HTR-8/SVneo (cell line): ENCODE measurements around the gene LRR1.
A peak's percentile ranks its signal among the peaks of the same experiment; 100 is the strongest.
"Not testable (repeated sequence)": the region's sequence is repeated elsewhere in the genome, so short reads cannot be mapped to it uniquely, and the experiment has no call there.

Experiments
- DNase-seq: peaks from one replicate; pipeline ENCODE4 v3.0.0; 2011; ENCODE audit warnings: low spot score, mixed read lengths; ENCODE audit not compliant: insufficient read length
- FAIRE-seq: peaks from 2 replicates; lab custom pipeline; 2011; peaks lifted over from hg19 to GRCh38; lab: Jason Lieb, UNC

Gene LRR1

DNA sequence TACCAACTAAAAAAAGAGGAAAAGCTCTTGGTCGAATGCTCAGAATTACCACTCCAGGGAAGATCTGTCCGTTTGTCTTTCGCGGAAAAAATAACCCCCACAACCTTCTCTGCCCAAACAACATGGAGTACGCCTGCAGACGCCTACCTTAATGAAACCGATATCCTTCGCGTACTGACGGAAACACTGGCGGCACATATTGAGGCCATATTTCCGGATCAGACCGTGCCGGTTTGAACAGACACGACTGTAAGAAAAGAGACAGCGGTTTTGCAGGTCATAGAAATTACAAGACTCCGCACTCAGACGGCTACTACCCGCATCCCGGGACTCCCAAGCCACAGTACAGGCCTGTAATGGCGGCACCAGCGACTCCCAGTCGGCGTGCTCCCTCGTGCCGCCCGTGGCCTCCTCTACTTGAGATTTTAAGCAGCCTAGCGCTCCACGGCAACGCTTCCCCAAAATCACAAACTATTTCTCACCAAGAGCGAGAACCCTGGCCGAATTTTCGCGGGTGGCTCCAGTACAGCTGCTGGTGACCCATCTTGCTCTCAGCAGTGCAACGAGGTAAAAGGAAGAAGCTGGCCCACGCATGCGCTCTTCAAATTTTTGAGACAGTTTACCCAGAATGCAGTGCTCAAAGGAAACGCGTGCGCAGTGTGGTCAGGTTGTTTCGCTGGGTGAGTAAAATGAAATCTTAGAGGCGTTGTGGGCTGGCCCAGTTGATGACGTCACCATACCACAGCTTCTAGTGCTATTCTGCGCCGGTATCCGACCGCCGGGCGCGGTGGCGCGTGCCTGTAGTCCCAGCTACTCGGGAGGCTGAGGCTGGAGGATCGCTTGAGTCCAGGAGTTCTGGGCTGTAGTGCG, 12.7 kb upstream of the LRR1 start, which contains the start of gene RPS29:
Gene RPS29, minus strand, starts transcription at position 578 of the 870 bp plus-strand sequence. Its CDS starts 34 bp downstream, at position 544.
- peak; percentile 42 for FAIRE-seq

DNA sequence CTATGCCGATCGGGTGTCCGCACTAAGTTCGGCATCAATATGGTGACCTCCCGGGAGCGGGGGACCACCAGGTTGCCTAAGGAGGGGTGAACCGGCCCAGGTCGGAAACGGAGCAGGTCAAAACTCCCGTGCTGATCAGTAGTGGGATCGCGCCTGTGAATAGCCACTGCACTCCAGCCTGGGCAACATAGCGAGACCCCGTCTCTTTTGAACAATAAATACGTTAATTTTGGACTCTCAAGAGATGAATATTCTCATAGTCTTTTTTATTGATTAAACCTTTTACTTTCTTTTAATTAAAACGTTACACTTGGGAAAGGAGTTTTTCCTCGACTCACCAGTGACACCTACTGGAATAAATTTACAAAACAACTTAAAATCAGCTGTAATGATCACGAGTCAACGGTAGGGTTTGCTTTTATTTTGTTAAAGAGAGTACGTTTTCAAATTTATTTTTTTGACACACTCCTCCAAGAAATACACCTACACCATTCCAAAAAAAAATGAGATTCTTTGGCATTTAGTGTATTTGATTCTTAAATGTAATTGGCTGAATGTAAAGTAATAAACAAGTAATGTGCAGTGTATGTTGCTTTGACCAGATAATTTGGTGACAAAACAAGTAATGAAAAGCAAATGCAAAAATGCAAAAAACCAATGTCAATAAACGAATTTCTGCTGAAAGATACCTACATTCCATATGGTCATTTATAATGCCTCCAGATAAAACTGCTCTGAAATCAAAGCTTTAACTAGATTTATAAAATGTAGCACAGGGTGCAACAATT, 11.9 kb upstream of the LRR1 start:
- no peak for DNase-seq
- no peak for FAIRE-seq

More for the DNA sequence above, 12.7 kb upstream of the LRR1 start, which contains the start of gene RPS29:
- peak; percentile 86 for DNase-seq

DNA sequence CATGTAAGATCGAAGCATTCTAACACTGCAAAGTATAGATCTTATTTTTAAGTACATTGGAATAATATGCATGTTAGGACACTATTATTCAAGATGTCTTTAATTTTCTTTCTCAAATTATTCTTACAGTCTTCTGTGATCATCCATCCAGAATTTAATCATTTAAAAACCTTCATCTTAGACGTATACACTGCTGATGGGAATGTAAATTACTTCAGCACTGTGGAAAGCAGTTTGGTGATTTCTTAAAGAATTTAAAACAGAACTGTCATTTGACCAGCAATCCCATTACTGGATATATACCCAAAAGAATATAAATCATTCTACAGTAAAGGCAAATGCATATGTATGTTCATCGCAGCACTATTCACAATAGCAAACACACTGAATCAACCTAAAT, 9.4 kb upstream of the LRR1 start:
- FAIRE-seq (no peak), DNase-seq (no peak)

DNA sequence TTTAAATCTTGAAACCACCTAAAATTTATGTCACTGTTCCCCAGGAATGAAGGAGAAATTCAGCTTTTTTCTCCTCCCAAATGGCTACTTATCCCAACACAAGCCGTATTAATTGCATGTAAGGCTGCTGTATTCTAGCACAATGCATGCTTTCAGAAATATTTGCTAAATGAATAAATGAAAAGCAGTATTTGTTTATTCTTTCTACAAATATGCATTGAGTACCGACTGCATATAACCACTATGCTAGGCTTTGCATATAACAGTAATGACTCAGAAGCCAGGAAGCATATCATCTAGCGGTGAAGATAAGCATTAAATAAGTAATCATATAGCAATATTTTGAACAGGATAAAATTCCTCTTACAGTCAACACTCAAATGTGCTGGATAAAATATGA, 5.7 kb upstream of the LRR1 start:
- no peak for FAIRE-seq
- DNase-seq = no peak

DNA sequence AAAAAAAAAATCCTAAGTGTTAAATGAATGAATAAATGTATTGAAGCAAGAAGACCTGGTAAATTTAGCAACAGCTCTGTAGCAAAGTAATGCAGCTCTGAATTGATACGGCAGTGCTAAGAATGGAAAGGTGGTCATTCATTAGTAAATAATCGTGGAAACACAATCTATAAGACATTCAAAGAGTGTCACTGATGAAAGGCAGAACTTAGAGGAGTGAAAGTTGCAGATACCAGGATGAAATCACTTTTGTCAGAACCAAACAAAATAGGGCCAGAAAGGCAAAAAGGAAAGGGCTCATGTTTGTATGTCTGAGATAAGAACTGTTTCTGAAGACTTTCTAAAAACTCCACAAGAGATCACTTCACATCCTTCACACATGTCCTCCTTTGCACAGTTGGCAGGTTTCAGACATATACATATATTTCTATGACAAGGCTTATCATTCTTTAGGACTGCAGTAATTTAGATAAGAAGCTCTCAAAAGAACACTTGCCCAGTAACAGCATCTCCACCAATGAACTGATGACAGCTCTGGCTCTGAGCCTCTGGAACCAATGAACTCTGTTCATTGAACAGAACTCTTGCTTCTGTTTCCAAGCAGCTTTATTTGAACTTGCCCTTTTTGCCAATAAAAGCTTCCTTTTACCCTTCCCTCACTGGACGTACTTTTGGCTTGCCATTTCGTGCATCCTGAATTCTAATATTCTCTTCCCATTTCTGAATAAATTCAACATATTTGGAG, 4.2 kb upstream of the LRR1 start:
- FAIRE-seq (no peak), DNase-seq (no peak)

DNA sequence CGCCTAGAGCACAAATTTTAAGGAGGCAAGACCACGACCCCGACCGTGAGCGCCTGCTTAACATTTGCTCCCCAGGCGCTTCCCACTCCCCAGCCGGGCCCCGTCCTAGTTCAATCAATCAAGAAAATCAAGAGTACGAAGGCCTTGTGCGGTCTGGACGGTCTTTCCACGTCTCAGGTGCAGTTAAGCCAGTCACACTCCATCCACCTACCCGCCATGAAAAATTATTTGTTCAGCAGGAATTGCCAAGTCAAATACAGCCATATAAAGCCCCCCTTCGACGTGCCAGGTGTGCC, 603 bp upstream of the LRR1 start:
- DNase-seq = no peak
- FAIRE-seq = no peak

DNA sequence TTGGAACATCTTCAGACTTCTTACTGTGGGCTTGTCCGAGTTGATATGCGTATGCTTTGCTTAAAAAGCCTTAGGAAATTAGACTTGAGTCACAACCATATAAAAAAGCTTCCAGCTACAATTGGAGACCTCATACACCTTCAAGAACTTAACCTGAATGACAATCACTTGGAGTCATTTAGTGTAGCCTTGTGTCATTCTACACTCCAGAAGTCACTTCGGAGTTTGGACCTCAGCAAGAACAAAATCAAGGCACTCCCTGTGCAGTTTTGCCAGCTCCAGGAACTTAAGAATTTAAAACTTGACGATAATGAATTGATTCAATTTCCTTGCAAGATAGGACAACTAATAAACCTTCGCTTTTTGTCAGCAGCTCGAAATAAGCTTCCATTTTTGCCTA, 8.8 kb downstream of the LRR1 start:
- DNase-seq (no peak), FAIRE-seq (no peak)

DNA sequence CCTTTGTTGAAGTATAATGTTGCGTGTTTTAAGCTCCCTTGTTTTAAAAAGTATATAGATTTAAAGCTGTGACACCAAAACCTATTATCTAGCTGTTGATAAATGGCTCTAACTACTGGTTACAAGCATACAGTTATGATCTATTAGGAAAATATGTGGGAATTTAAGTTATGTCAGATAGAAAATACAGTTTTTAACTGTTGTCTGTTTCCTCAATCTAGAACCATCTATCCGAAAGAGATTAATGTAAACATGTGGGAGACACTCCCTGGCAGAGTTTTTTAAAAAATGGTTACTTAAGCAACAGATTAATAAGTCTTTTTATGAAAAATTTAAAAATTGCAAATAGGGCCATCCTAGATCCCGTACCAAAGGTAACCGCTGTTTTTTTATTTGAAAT, 13.5 kb downstream of the LRR1 start:
- FAIRE-seq (no peak), DNase-seq (no peak)

DNA sequence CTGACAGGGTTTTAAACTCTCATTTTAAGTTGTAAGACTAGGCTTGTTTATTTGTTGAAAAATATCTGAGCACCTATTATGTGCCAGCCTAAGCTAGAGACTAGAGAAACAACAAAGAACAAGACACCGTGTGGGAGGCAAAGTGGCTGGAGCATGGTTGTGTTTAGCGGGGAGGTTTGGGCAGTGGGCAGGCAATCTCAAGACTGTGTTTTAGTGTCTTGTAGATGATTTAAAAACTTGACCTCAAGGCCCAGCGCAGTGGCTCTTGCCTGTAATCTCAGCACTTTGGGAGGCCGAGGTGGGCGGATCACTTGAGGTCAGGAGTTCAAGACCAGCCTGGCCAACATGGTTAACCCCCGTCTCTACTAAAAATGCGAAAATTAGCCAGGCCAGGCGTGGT, 13.9 kb downstream of the LRR1 start:
- DNase-seq = no peak
- FAIRE-seq = no peak

DNA sequence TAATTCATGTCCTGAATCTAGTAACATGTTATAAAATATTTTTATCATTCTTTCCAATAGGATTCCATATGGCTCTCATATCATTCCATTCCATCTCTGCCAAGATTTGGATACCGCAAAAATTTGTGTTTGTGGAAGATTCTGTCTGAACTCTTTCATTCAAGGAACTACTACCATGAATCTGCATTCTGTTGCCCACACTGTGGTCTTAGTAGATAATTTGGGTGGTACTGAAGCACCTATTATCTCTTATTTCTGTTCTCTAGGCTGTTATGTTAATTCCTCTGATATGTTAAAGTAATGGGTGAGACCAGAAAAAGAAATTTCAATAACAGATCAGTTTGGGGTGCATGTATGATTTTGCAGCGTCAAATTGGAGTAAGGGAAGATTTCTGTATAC, 15.5 kb downstream of the LRR1 start:
- FAIRE-seq (no peak), DNase-seq (no peak)

DNA sequence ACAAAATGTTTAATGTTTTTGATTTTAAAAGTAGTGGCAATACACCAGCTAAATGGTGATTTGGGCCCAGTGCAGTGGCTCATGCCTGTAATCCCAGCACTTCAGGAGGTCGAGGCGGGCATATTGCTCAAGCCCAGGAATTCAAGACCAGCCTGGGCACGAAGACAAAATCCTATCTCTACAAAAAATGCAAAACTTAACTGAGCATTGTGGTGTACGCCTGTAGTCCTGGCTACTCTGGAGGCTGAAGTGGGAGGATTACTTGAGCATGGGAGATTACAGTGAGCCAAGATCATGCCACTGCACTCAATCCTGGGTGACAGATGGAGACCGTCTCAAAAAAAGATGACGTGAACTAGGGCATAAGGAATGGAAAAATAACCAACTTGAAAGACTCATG, 17.0 kb downstream of the LRR1 start:
- no peak for FAIRE-seq
- no peak for DNase-seq

DNA sequence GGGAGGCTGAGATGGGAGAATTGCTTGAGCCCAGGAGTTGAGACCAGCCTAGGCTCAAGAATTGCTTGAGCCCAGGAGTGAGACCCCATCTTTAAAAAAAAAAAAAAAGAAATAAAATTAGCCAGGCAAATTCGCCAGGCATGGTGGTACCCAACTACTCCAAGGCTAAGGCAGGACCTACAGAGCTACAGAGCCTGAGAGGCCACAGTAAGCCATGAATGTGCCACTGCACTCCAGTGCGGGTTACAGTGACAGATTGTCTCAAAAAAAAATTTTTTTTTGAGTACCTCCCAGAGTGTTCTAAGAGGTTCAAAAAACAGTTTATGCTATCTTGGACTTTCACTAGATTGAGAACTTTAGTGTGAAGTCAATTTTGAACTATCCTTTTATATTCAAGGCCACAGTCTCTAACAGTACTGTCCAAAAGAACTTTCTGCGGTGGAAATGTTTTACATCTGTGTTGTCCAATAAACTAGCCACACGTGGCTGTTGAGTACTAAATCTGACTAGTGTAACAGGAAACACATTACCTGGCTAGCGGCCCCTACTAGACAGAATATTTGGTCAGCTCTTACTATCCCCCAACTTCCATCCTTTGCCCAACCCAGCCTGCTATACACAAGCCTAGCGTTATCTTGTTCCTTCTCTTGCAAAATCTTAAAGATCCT, 19.2 kb downstream of the LRR1 start:
- DNase-seq (no peak), FAIRE-seq (no peak)

DNA sequence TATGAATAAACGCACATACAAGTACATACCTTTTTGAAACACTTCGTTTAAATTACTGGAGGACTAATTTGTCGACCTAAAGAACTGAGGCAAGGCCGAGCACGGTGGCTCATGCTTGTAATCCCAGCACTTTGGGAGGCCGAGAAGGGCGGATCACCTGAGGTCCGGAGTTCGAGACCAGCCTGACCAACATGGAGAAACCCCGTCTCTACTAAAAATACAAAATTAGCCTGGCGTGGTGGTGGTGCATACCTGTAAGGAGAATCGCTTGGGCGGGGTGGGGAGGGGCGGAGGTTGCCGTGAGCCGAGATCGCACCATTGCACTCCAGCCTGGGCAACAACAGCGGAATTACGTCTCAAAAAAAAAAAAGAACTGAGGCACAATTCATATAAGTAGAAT, 20.5 kb downstream of the LRR1 start:
- DNase-seq, FAIRE-seq: not testable (repeated sequence)

DNA sequence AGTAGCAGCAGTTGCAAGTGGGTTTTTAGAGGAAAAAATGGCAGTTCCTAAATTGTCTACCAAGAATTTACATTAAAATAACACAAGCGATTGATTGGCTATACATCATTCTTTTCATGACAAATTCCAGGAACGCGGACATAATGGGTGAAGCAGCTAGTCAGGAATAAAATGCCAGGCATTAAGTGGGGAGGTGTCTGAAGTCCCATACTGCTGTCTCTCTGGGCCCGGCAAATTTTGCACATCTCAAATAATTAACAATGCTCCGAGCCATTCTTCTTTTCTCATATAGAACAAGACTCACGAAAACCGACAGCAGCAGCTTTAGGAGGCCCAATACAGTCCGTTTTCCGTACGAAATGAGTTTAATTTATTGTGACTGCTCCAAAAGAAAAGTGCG, 21.0 kb downstream of the LRR1 start:
- FAIRE-seq = no peak
- DNase-seq = no peak

DNA sequence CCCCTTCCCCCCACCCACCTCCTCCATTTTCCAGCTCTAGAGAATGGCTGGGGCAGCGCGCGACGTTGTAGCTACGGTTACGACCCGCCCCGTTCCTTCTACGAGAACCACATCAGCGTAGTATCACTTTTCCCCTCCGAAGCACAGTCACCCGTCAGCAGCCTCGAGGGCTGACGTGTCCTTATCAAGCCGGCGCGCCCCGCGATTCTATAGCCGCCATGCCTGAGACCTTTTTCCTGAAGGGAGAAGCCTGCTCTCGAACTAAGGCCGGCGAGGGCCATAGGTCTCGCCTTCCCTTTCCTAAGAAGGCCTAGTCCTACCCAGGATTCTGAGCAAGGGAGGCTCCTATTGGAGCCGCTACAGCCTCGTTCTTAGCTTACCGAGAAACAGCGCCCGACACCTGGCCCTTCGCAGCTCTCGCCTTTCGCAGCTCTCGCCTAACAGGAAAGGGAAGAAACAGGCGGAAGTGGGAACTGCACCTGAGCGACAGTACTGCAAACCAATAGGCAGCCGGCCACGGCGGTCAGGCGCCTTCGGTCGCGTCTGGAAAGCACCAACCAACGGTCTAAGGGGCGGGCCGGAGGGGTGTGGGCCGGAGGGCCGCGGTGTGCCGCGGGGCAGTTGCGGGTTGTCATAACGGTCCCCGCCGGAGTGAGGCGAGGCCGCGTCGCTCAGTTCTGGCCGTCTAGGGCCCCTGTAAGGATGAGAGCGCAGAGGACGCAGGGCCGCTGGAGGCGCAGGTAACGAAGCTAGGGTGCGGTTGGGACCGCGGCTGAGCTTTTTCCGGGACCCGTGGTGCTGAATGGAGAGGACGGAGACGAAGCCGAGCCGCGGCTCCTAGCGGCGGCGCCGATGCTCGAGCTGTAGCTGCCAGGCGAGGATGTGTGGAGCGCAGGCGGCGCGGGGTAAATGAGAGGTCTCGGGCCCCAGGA, 21.7 kb downstream of the LRR1 start, which contains the start of the genes MGAT2 and RPL36AL:
Gene MGAT2, plus strand, starts transcription at position 618 of the 932 bp plus-strand sequence. CDS start 470 bp downstream, outside the sequence.
Gene RPL36AL, minus strand, starts transcription at position 445 of the 932 bp plus-strand sequence. CDS start 1,522 bp downstream, outside the sequence.
- DNase-seq (peak; percentile 96), FAIRE-seq (peak; percentile 76)

DNA sequence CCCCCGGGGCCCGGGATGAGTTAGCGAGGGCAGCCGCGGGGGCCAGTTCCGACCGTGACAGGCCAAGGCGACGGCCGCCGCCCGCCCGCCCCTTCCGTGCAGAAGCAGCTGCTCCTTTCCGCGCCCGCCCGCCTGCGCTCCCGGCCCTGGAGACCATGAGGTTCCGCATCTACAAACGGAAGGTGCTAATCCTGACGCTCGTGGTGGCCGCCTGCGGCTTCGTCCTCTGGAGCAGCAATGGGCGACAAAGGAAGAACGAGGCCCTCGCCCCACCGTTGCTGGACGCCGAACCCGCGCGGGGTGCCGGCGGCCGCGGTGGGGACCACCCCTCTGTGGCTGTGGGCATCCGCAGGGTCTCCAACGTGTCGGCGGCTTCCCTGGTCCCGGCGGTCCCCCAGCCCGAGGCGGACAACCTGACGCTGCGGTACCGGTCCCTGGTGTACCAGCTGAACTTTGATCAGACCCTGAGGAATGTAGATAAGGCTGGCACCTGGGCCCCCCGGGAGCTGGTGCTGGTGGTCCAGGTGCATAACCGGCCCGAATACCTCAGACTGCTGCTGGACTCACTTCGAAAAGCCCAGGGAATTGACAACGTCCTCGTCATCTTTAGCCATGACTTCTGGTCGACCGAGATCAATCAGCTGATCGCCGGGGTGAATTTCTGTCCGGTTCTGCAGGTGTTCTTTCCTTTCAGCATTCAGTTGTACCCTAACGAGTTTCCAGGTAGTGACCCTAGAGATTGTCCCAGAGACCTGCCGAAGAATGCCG, 22.6 kb downstream of the LRR1 start:
- FAIRE-seq = no peak

DNA sequence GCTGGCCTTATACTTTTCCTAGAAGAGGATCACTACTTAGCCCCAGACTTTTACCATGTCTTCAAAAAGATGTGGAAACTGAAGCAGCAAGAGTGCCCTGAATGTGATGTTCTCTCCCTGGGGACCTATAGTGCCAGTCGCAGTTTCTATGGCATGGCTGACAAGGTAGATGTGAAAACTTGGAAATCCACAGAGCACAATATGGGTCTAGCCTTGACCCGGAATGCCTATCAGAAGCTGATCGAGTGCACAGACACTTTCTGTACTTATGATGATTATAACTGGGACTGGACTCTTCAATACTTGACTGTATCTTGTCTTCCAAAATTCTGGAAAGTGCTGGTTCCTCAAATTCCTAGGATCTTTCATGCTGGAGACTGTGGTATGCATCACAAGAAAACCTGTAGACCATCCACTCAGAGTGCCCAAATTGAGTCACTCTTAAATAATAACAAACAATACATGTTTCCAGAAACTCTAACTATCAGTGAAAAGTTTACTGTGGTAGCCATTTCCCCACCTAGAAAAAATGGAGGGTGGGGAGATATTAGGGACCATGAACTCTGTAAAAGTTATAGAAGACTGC, 23.4 kb downstream of the LRR1 start:
- FAIRE-seq = no peak

More for the DNA sequence above, 22.6 kb downstream of the LRR1 start:
- DNase-seq = no peak

DNA sequence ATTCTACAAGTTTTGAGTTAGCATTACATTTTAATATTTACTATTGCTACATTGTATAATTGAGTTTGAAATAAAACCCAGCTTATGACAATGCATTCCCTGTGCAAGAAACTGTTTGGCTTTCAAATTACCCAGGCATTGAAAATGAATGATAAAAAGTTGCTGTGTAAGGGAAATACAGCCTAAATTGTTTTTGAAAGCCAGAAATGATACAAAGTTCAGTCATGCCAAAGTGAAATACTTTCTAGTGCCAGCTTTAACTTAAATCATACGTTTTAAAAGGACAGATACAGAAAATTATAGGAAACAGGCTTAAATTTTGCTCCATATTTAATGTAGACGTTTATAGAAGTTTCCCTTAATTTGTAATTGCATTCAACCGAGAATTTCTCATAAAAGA, 24.6 kb downstream of the LRR1 start:
- no peak for FAIRE-seq

More for the DNA sequence above, 23.4 kb downstream of the LRR1 start:
- no peak for DNase-seq

More for the DNA sequence above, 24.6 kb downstream of the LRR1 start:
- no peak for DNase-seq
